PC-3 (cell line): Measurements from ENCODE around the gene KIF14.

Source experiments
- EZH2 ChIP-seq: fragments of 300-600 bp; sonication (generic); IDR thresholded peaks from one replicate; pipeline ENCODE4 v1.6.1; 2017; ENCODE audit warnings: antibody characterized with exemption, mild to moderate bottlenecking, low read length; ENCODE audit not compliant: unreplicated experiment
- TF ChIP-seq, protein P1 (sequence below): fragments of 300-600 bp; sonication (generic); conservative IDR thresholded peaks from 2 replicates; pipeline ENCODE4 v1.5.1; 2017; ENCODE audit warnings: antibody characterized with exemption, low read depth, mild to moderate bottlenecking, low read length

GRCh38 chr1:200518524-200518923, 102.0 kb downstream of the KIF14 start:
- TF ChIP-seq, protein P1, sequence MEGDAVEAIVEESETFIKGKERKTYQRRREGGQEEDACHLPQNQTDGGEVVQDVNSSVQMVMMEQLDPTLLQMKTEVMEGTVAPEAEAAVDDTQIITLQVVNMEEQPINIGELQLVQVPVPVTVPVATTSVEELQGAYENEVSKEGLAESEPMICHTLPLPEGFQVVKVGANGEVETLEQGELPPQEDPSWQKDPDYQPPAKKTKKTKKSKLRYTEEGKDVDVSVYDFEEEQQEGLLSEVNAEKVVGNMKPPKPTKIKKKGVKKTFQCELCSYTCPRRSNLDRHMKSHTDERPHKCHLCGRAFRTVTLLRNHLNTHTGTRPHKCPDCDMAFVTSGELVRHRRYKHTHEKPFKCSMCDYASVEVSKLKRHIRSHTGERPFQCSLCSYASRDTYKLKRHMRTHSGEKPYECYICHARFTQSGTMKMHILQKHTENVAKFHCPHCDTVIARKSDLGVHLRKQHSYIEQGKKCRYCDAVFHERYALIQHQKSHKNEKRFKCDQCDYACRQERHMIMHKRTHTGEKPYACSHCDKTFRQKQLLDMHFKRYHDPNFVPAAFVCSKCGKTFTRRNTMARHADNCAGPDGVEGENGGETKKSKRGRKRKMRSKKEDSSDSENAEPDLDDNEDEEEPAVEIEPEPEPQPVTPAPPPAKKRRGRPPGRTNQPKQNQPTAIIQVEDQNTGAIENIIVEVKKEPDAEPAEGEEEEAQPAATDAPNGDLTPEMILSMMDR = no peak
- TF ChIP-seq EZH2 = no peak
